Skeletal muscle satellite cell (primary cell): ENCODE measurements around the gene TSPEAR.
"Not testable (repeated sequence)": the region's sequence is repeated elsewhere in the genome, so short reads cannot be mapped to it uniquely, and the experiment has no call there.

ENCODE experiments used
- H3K27me3 ChIP-seq: 2 replicates; pipeline ENCODE4 v1.7.0; 2013; ENCODE audit warnings: low read length; ENCODE audit not compliant: control insufficient read depth, insufficient read depth
- H3K36me3 ChIP-seq: 2 replicates; pipeline ENCODE4 v1.7.0; 2013; ENCODE audit warnings: mild to moderate bottlenecking, control low read depth, low read length; ENCODE audit not compliant: insufficient read depth
- H3K4me1 ChIP-seq: 2 replicates; pipeline ENCODE4 v1.7.0; 2013; ENCODE audit warnings: low read length; ENCODE audit not compliant: control insufficient read depth, insufficient read depth
- H3K4me2 ChIP-seq: 2 replicates; pipeline ENCODE4 v1.7.0; 2013; ENCODE audit warnings: mild to moderate bottlenecking, low read length
- H3K4me3 ChIP-seq: 2 replicates; pipeline ENCODE4 v1.7.0; 2013; ENCODE audit warnings: low read length
- H3K9ac ChIP-seq: 2 replicates; pipeline ENCODE4 v1.7.0; 2013; ENCODE audit warnings: mild to moderate bottlenecking, low read depth, low read length, moderate library complexity
- H3K9me3 ChIP-seq: replicated peaks from 2 replicates; pipeline ENCODE4 v1.7.0; 2013; ENCODE audit warnings: mild to moderate bottlenecking, control low read depth, low read length

Gene TSPEAR

DNA sequence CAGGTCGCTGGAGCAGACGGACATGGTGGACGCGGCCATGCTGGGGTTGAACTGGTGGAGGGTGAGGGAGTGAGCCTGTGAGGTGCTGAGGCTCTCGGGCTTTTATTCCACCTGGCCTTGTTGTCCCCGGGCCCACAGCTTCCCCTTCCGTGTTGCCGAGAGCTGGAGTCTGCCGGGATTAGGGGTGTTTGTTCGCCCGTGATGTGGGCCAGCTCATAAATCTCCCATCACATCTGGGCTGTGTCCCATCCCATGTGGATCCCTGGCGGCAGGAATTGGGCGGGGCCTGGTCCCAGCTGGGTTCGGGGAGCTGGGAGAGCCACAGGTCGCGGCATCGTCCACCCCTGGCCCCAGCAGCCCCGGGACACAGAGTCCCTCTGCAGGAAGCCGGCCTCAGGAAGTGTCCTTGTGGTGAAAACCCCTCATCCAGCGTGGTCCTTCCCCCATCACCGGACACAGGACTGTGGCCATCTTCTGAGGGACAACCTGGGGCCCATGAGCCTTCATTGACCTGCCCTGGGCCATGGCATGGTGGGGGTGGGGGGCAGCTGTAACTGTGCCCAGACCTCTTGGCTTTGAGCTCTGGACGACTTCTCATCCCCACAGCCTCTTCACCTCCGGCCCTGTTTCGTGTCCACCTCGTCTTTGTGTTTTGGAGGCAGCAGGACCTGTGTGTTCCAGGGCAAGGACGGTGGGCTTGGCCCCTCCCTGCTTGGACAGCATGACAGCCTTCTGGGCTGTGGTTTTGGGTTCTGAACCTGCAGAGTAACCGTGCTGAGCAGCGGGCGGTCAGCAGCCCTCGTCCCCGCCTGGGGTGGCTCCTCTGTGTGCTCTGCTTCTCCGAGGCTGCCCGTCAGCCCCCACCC is 118.7 kb downstream of the TSPEAR start, which contains the start of gene KRTAP10-6:
TSS of gene KRTAP10-6 (minus strand) at position 60 of the 866 bp plus-strand sequence. CDS start at position 39, 21 bp downstream.
- Histone ChIP-seq H3K36me3 (no peaks in the 10 kb centered on the region), H3K9me3 (no peaks in the 10 kb centered on the region), H3K4me2 (peak within 1 kb of the TSS; percentile 32), H3K27me3 (peaks cover 61% of the 10 kb centered on the region), H3K4me1 (peaks cover 5% of the 10 kb centered on the region), H3K4me3 (no peak within 1 kb of the TSS), H3K9ac (no peak within 1 kb of the TSS)

DNA sequence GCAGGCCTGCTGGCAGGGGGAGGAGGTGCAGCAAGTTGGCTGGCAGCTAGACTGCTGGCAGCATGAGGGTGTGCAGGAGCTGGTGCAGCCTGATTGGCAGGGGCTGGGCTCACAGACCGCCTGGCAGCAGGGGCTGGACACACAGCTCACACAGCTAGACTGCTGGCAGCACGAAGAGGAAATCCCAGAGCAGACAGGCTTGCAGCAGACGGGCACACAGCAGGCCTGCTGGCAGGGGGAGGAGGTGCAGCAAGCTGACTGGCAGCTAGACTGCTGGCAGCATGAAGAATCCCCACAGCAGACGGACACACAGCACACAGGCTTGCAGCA is 119.6 kb downstream of the TSPEAR start:
- H3K4me3 ChIP-seq, H3K36me3 ChIP-seq, H3K4me1 ChIP-seq, H3K4me2 ChIP-seq, H3K9ac ChIP-seq, H3K9me3 ChIP-seq: not testable (repeated sequence)
- peaks cover 60% of the 10 kb centered on the region for H3K27me3 ChIP-seq

DNA sequence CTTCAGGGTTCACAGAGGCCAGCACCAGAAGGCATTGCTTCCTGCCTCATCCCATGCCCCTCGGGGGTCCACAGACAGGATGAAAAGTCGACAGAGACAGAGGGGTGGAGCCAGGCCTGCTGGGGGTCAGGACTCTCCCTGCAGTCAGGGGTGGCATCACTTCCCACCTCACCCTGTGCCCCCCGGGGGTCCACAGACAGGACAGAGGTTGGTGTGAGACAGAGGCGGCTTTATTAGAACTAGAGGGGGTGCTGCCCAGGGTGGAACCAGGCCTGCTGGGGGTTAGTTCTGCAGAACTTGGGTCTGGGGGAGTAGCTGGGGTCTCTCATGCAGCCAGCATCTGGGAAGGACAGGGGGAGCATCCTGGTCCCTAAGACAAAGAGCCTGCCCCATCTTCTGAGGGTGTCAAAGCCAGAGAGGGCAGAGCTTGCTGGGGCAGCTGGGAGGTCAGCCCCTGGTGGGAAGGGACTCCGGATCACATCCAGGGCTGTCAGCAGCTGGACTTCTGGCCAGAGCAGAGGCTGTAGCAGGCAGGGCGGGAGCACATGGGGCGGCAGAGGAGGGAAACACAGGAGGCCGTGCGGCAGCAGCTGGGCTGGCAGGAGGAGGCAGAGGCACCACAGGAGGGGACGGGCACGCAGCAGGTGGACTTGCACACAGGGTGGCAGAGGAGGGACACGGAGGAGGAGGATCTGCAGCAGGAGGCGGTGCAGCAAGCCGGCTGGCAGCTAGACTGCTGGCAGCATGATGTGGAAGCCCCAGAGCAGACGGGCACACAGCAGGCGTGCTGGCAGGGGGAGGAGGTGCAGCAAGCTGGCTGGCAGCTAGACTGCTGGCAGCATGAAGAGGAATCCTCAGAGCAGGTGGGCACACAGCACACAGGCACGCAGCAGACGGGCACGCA is 120.2 kb downstream of the TSPEAR start:
- not testable (repeated sequence) for H3K9me3 ChIP-seq, H3K9ac ChIP-seq, H3K4me2 ChIP-seq, H3K36me3 ChIP-seq, H3K4me3 ChIP-seq, H3K4me1 ChIP-seq
- H3K27me3 ChIP-seq = peaks cover 54% of the 10 kb centered on the region

DNA sequence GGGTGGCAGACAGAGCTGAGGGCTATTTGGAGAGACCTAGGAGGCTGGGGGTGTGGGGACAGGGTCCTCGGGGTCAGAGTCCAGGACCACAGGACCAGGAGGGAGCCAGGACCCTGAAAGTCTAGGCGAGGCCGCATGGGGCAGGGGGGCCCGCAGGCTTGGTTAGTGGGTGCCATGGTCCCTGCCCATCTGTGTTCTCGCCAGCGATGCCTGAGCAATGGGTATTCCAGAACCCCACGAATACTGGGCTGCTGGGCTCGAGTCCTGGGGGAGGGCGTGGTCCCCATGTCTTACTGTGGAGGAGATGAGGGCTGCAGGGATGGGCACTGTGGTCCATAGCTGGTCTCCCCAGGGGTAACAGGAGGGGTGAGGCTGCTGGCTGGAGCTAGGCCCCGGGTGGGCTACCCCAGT is 121.1 kb downstream of the TSPEAR start:
- H3K36me3 ChIP-seq = no peaks in the 10 kb centered on the region
- H3K9ac ChIP-seq = no peak overlapping the region
- H3K4me2 ChIP-seq = no peak overlapping the region
- H3K27me3 ChIP-seq = peaks cover 54% of the 10 kb centered on the region
- no peaks in the 10 kb centered on the region for H3K9me3 ChIP-seq
- H3K4me1 ChIP-seq = peaks cover 5% of the 10 kb centered on the region
- no peak overlapping the region for H3K4me3 ChIP-seq

DNA sequence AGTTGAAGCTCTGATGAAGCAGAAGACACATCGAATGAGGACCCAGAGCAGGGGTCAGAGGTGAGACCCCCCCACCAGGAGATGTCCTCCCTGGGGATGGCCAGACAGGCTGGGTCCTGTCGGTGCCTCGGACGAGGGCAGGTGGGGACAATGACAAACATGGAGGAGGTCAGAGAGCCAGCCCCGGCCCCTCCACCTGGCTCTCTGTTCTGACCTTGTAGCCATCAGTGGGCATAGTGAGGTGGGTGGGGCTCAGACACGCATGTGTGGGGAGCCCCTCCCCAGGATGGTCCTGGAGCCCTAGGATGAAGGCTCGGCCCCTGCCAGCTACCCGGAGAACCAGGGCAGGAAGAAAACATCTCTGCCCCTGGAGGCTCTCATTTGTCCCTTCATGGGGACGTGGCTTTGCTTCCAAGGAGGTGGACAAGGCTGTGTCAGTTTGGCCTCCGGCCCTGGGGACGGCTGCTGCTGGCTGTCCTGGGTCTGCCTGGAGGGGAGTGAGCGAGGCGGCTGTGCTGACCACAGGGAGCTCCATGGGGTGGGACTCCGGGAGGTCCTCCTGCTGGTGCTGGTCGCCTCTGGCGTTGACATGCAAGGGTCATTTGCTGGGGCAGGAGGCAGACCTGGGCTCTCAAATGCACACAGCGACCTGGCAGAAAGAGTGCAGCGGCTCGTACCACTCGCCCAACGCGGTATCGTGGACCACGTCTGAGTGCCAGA is 121.6 kb downstream of the TSPEAR start:
- no peak overlapping the region for H3K4me3 ChIP-seq
- no peaks in the 10 kb centered on the region for H3K9me3 ChIP-seq
- no peak overlapping the region for H3K9ac ChIP-seq
- peaks cover 54% of the 10 kb centered on the region for H3K27me3 ChIP-seq
- H3K36me3 ChIP-seq = no peaks in the 10 kb centered on the region
- no peak overlapping the region for H3K4me2 ChIP-seq
- H3K4me1 ChIP-seq = peaks cover 5% of the 10 kb centered on the region

DNA sequence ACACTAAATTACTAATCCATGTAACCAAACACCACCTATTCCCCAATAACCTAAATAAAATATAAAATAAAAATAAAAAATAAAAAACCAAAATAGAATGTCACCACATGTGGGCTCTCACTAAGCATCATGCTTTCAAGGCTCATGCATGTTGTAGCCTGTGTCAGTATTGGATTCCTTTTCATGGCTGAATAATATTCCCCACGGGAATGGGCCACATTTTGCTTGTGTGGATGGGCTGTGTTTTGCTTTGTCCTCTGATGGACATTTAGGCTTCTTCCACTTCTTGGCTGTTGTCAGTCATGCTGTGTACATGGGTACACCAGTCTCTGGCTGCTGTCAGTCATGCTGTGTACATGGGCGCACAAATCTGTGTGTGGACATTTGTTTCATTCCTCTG is 122.3 kb downstream of the TSPEAR start:
- no peak overlapping the region for H3K9ac ChIP-seq
- no peaks in the 10 kb centered on the region for H3K9me3 ChIP-seq
- H3K4me2 ChIP-seq = no peak overlapping the region
- no peak overlapping the region for H3K4me3 ChIP-seq
- H3K36me3 ChIP-seq = no peaks in the 10 kb centered on the region
- H3K27me3 ChIP-seq = peaks cover 55% of the 10 kb centered on the region
- H3K4me1 ChIP-seq = peaks cover 5% of the 10 kb centered on the region

DNA sequence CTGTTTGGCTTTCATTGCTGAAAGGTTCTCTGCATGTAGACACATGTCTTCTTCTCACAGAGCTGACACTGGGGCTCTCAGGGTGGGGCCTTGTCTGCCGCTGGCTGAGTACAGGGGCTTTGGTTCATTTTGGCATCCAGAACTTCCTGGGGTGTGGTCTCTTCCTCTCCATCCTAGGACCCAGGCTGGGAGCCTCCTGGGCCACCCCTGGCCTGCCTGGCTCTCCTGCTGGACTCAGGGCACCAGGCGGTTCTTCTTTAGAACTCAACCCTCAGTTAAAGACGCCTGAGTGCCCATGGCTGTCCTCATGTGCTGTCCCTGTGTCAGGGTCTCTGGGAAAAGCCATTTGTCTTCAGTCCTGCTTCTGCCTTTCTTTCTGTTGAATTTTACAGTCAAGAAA is 125.5 kb downstream of the TSPEAR start:
- Histone ChIP-seq H3K27me3 (peaks cover 32% of the 10 kb centered on the region), H3K4me2 (no peak overlapping the region), H3K36me3 (no peaks in the 10 kb centered on the region), H3K9ac (no peak overlapping the region), H3K4me3 (no peak overlapping the region), H3K9me3 (peaks cover 4% of the 10 kb centered on the region), H3K4me1 (no peaks in the 10 kb centered on the region)

DNA sequence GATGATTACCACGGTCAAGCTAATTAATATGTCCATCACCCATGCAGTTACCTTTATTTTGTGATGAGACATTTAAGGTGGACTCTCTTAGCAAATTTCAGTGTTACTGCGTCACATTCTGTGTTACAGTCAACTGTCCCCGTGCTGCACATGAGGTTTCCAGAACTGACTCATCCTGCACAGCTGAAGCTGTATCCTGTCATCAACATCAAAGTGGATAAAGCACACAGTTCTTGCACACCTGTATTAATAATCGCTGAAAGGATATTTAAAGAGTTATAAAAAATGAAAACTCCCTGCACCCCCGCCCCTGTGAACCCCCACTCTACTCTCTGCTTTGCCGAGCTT is 127.6 kb downstream of the TSPEAR start:
- H3K36me3 ChIP-seq = no peaks in the 10 kb centered on the region
- no peak overlapping the region for H3K4me3 ChIP-seq
- H3K4me1 ChIP-seq = no peaks in the 10 kb centered on the region
- peaks cover 4% of the 10 kb centered on the region for H3K9me3 ChIP-seq
- H3K4me2 ChIP-seq = no peak overlapping the region
- no peak overlapping the region for H3K9ac ChIP-seq
- peaks cover 24% of the 10 kb centered on the region for H3K27me3 ChIP-seq

DNA sequence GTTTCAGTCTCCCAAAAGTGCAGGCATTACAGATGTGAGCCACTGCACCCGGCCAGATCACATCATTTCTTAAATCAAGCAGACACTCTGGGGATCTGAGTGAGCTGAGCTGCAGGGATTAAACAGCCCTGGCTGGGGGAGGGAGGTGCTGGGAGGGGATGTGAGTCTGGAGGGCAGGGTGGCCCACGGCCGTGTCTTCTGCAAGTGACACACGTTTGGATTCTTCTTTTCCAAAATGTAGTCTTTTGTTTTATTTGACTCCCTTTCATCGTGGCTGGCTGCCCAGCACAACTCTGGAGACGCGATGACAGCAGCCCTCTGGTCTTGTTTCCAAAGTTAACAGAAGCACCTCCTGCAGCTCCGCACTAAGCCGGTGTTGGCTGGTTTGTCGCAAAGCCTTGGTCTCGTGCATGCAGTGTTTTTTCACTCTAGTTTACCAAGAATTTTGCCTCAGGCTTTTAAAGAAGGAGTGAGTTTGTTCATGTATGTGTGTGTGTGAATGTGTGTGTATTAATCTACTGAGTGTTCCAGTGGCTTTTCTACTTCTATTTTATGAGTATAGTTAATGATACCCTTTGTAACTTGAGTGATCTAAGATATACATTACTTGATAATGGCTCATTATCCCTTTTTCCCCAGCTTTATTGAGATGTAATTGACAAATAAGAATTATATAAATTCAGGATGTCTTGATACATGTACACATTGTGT is 128.1 kb downstream of the TSPEAR start:
- no peaks in the 10 kb centered on the region for H3K4me1 ChIP-seq
- peaks cover 4% of the 10 kb centered on the region for H3K9me3 ChIP-seq
- no peak overlapping the region for H3K4me2 ChIP-seq
- H3K27me3 ChIP-seq = peaks cover 24% of the 10 kb centered on the region
- H3K36me3 ChIP-seq = no peaks in the 10 kb centered on the region
- H3K9ac ChIP-seq = no peak overlapping the region
- no peak overlapping the region for H3K4me3 ChIP-seq

DNA sequence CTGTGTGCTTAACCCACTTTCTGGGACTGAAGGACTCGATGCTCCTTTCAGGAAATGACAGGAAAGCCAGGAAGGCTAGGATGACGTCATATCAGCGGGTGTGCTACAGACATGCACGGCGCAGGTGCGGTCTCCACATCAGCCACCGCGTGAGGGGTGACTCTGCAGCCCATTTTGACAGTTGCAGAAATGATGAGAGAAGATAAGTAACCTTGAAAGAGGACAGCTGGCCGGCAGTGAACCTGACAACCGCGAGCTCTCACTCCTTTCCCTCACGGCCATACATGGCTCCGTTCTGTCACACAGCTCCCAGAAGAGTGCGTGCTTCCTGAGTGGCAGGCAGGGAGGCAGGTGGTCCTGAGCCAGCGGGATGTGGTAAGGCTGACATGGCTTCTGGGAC is 129.3 kb downstream of the TSPEAR start:
- no peaks in the 10 kb centered on the region for H3K36me3 ChIP-seq
- H3K4me1 ChIP-seq = no peaks in the 10 kb centered on the region
- no peak overlapping the region for H3K4me2 ChIP-seq
- H3K9me3 ChIP-seq = peaks cover 4% of the 10 kb centered on the region
- H3K27me3 ChIP-seq = peaks cover 24% of the 10 kb centered on the region
- no peak overlapping the region for H3K9ac ChIP-seq
- no peak overlapping the region for H3K4me3 ChIP-seq

DNA sequence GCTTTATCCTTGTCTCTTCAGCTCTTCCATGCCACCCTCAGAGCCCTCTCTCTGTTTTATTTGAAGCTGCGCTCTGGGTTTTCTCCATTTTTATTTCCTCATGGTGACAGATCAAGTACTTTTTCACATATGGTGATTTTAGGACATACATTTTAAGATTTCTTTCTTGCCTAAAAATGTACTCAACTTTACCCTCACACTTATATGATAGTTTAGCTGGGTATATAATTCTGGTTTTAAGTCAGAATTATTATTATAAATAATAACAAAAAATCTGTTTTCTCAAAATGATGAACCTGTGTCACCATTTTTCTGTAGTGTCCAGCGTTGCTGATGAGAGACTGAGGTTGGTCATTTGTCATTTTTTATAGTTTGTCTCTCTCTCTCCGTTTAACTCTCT is 130.2 kb downstream of the TSPEAR start:
- Histone ChIP-seq H3K36me3 (no peaks in the 10 kb centered on the region), H3K27me3 (peaks cover 24% of the 10 kb centered on the region), H3K9ac (no peak overlapping the region), H3K9me3 (peaks cover 4% of the 10 kb centered on the region), H3K4me3 (no peak overlapping the region), H3K4me2 (no peak overlapping the region), H3K4me1 (no peaks in the 10 kb centered on the region)
